Activated T-helper 2 cell treated with anti-CD3 and anti-CD28 coated beads, Interferon-gamma antibody, Interleukin-2, Interleukin-4, amounts not matched to agents 10 μg/mL and 5 μg/mL and 100 μg/mL, durations not matched to agents 14 hours and 24 hours and 36 hours (primary cell): ENCODE measurements around the gene RNF115. TPM values are rescaled to one million over a fixed set of nuclear protein-coding genes. Genes with fewer than 3 reads are reported as not detected.

Experiments
- DNase-seq: peaks from one replicate; pipeline ENCODE4 v3.0.0; 2021; ENCODE audit warnings: low spot score
- H3K27ac Mint-ChIP-seq: one replicate; pipeline ENCODE4 v1.8.0; 2021; ENCODE audit warnings: mixed read lengths
- H3K27me3 Mint-ChIP-seq: one replicate; pipeline ENCODE4 v1.8.0; 2021; ENCODE audit warnings: low read depth, mixed read lengths
- H3K36me3 Mint-ChIP-seq: one replicate; pipeline ENCODE4 v1.8.0; 2021; ENCODE audit warnings: low read depth, mixed read lengths
- H3K4me1 Mint-ChIP-seq: one replicate; pipeline ENCODE4 v1.8.0; 2021; ENCODE audit warnings: low read depth, mixed read lengths
- H3K4me3 Mint-ChIP-seq: one replicate; pipeline ENCODE4 v1.8.0; 2021; ENCODE audit warnings: low read depth, mild to moderate bottlenecking, moderate library complexity, mixed read lengths
- H3K9me3 Mint-ChIP-seq: one replicate; pipeline ENCODE4 v1.8.0; 2021; ENCODE audit warnings: mixed read lengths
- intact Hi-C: fragments of 100-400 bp; cut with micrococcal nuclease; formaldehyde crosslinking; loops from one replicate; pipeline ENCODE4 v1.15.1; 2023
- total RNA-seq: library from RNA; stranded (reverse); gene quantifications from 2 replicates; pipeline ENCODE4 v1.2.3, GENCODE V29; 2022

Gene RNF115
- 15.5 TPM in 2 replicates for total RNA-seq

GRCh38 chr1:145823565-145824498 lies at the start of gene RNF115, which contains the start of gene POLR3C:
RNF115 (minus strand) TSS chr1:145824095; CDS start chr1:145823873, 222 bp downstream.
POLR3C (plus strand) TSS chr1:145824200; CDS start chr1:145825777, 1,577 bp downstream.
- peak; percentile 86 for DNase-seq
- H3K4me1 Mint-ChIP-seq = peaks cover 27% of the 10 kb centered on the region
- peak within 1 kb of the TSS; percentile 99 for H3K4me3 Mint-ChIP-seq
- intact Hi-C loops = loop anchor here (1.0 kb wide), 1 partner anchor 35 kb away; the partner anchor contains the start of gene PIAS3
- peaks cover 35% of the 10 kb centered on the region for H3K36me3 Mint-ChIP-seq
- H3K27ac Mint-ChIP-seq = peak within 1 kb of the TSS; percentile 95
- H3K27me3 Mint-ChIP-seq = no peaks in the 10 kb centered on the region
- no peaks in the 10 kb centered on the region for H3K9me3 Mint-ChIP-seq

GRCh38 chr1:145871994-145872924 lies 48.4 kb upstream of the RNF115 start:
- H3K9me3 Mint-ChIP-seq = no peaks in the 10 kb centered on the region
- H3K27me3 Mint-ChIP-seq = peaks cover 41% of the 10 kb centered on the region
- intact Hi-C loops = no loop called here
- H3K36me3 Mint-ChIP-seq = no peaks in the 10 kb centered on the region
- DNase-seq = no peak
- H3K4me3 Mint-ChIP-seq = peak overlapping the region; percentile 76
- peak overlapping the region; percentile 53 for H3K27ac Mint-ChIP-seq
- H3K4me1 Mint-ChIP-seq = peaks cover 17% of the 10 kb centered on the region

GRCh38 chr1:145868232-145868631 lies 44.3 kb upstream of the RNF115 start:
- intact Hi-C loops = no loop called here
- H3K9me3 Mint-ChIP-seq = no peaks in the 10 kb centered on the region

GRCh38 chr1:145863282-145864018 lies 39.6 kb upstream of the RNF115 start:
- Mint-ChIP-seq H3K4me3 (no peak overlapping the region), H3K9me3 (no peaks in the 10 kb centered on the region), H3K27me3 (peaks cover 33% of the 10 kb centered on the region), H3K4me1 (peaks cover 4% of the 10 kb centered on the region), H3K27ac (no peak overlapping the region), H3K36me3 (no peaks in the 10 kb centered on the region)
- no peak for DNase-seq
- intact Hi-C loops = no loop called here

More at GRCh38 chr1:145868232-145868631, 44.3 kb upstream of the RNF115 start:
- Mint-ChIP-seq H3K36me3 (no peaks in the 10 kb centered on the region), H3K27me3 (peaks cover 45% of the 10 kb centered on the region), H3K4me3 (no peak overlapping the region), H3K4me1 (peaks cover 17% of the 10 kb centered on the region), H3K27ac (no peak overlapping the region)
- no peak for DNase-seq

- DNase-seq = peak; percentile 77
- Mint-ChIP-seq H3K36me3 (peaks cover 13% of the 10 kb centered on the region), H3K9me3 (no peaks in the 10 kb centered on the region), H3K27ac (peak overlapping the region; percentile 89), H3K4me1 (peaks cover 11% of the 10 kb centered on the region), H3K4me3 (peak overlapping the region; percentile 93), H3K27me3 (peaks cover 16% of the 10 kb centered on the region)
- intact Hi-C loops = loop anchor here (1.0 to 2.0 kb wide), 2 partner anchors 35 to 59 kb away; partner anchors contain the start of genes PEX11B, POLR3C and RNF115
Observed at GRCh38 chr1:145859491-145860023, 35.7 kb upstream of the RNF115 start.

DNA sequence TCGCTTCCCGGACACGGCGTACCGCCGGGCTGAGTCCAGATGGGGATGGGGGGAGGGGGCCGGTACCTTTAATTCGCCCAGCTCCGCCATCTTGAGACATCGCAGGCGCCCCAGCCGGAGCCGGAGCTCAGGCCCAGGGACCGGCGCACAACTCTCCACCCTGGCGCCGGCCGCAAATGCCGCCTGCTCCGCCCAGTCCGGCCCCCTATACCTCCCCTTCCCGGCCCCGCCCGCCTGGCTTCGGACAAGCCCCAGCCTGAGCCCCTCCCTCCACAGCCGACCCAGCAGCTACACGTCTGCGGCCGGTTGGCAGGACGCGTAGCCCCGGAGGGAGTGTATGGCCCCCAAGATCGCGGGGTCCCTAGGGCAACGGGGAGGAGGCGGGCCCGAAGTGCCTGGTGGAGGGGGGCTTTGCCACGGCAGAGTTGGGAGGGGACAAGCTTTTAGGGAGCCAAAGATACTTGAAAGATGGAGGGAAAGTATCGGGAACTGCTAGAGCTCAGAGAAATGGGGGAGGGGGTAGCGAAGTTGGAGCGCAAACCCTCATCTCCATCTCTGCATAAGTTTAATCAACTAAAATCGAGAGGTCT lies 35.1 kb upstream of the RNF115 start, which contains the start of gene PIAS3:
Gene PIAS3 (minus strand): TSS at position 181 of the 590 bp plus-strand sequence. CDS start 91 bp downstream, at position 90.
- intact Hi-C loops = loop anchor here (1.0 to 2.0 kb wide), 2 partner anchors 35 to 60 kb away; partner anchors contain the start of genes PEX11B, POLR3C and RNF115
- Mint-ChIP-seq H3K27ac (peak within 1 kb of the TSS; percentile 89), H3K4me1 (peaks cover 11% of the 10 kb centered on the region), H3K9me3 (no peaks in the 10 kb centered on the region), H3K27me3 (peaks cover 14% of the 10 kb centered on the region), H3K36me3 (peaks cover 13% of the 10 kb centered on the region), H3K4me3 (peak within 1 kb of the TSS; percentile 93)
- DNase-seq = peak; percentile 85

GRCh38 chr1:145858238-145858900 lies 34.5 kb upstream of the RNF115 start:
- peaks cover 11% of the 10 kb centered on the region for H3K4me1 Mint-ChIP-seq
- H3K4me3 Mint-ChIP-seq = peak overlapping the region; percentile 93
- peaks cover 9% of the 10 kb centered on the region for H3K27me3 Mint-ChIP-seq
- H3K36me3 Mint-ChIP-seq = peaks cover 16% of the 10 kb centered on the region
- intact Hi-C loops = loop anchor here (2.0 kb wide), 1 partner anchor 60 kb away; the partner anchor contains the start of gene PEX11B
- peak; percentile 38 for DNase-seq
- H3K9me3 Mint-ChIP-seq = no peaks in the 10 kb centered on the region
- H3K27ac Mint-ChIP-seq = peak overlapping the region; percentile 73

DNA sequence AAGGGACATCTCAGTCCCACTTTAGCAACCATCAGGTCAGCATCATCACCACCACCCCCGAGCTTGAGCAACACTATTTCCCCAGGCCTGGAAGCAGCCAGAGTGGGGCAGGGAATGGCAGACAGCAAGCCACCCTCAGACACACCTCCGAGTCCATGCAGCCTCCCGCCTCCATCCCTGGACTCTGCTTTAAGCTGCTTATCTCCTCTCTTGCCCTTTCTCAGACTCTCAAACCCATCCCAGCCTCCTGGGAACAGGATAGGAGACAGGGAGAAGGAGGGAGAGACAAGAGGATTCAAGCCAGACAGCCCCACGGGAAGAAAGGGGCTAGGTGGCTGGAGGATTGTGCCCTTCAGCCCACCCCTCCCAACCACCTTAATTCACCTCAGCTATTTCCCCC lies 33.3 kb upstream of the RNF115 start:
- H3K27me3 Mint-ChIP-seq = peaks cover 4% of the 10 kb centered on the region
- peaks cover 22% of the 10 kb centered on the region for H3K36me3 Mint-ChIP-seq
- H3K27ac Mint-ChIP-seq = no peak overlapping the region
- H3K4me1 Mint-ChIP-seq = peaks cover 11% of the 10 kb centered on the region
- H3K4me3 Mint-ChIP-seq = no peak overlapping the region
- intact Hi-C loops = no loop called here
- DNase-seq = no peak
- no peaks in the 10 kb centered on the region for H3K9me3 Mint-ChIP-seq

DNA sequence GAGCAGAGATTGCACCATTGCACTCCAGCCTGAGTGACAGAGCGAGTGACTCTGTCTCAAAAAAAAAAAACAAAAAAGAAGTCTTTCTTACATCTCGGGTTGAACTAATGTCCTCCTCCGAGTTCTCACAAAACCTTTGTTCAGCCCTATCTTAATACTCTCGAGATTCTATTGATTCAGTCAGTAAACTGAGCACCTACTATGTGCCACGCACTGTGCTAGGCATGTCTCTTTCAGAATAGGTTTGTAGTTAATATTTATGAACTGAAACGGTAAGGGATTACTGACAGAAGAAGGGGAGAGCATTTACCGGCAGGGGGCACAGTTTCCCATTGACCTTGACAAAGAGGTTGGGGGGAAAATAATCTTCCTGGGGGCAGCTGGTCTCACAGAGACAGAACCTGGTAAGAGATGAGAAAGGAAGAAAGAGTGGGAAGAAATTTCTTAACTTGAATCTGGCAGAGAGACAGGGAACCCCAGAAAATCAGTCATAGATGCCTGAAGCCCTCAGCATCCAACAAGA lies 31.6 kb upstream of the RNF115 start:
- intact Hi-C loops = no loop called here
- no peaks in the 10 kb centered on the region for H3K9me3 Mint-ChIP-seq
- peaks cover 11% of the 10 kb centered on the region for H3K4me1 Mint-ChIP-seq
- no peak overlapping the region for H3K4me3 Mint-ChIP-seq
- H3K36me3 Mint-ChIP-seq = peaks cover 31% of the 10 kb centered on the region
- no peaks in the 10 kb centered on the region for H3K27me3 Mint-ChIP-seq
- DNase-seq = no peak
- H3K27ac Mint-ChIP-seq = no peak overlapping the region

DNA sequence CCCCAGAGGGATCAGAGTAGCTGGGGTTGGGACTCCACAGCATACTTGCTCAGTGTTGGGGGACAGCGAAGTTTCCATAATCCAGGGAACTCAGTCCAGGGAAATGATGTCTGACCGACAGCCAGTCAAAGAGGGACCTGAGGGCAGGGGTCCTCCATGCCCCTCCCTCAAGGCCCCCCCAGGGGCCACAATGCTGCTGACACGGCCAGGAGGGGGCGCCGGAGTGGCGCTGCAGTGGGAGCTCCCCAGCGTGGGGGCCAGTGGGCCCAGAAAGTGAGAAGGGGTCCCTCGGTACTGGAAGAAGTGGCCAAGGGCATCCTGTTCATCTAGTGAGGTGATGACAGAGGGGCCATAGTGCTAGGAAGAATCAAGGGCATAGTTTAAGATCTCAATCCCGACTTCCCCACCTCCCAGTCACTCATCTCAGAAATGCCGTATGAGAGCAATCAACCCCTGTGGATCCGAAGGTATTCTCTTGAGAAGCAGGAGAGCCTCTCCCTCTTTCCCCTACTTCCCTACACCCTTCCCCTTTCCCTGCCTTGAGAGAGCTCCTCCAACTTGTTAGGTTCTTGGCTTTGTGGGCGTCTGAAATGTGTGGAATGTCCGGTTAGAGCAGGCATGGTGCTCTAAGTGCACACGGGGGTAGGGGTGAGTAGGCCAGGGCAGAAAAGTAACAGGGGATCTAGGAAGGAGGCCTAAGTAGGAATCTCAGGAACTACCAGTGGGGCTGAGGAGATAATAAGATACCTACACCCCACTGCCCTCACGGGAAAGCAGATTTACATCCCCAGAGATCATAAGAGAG lies 25.7 kb upstream of the RNF115 start:
- intact Hi-C loops = loop anchor here (5.0 kb wide), 2 partner anchors 63 to 163 kb away; partner anchors contain the start of gene ITGA10
- Mint-ChIP-seq H3K36me3 (peaks cover 28% of the 10 kb centered on the region), H3K9me3 (no peaks in the 10 kb centered on the region), H3K4me3 (no peak overlapping the region), H3K27ac (no peak overlapping the region), H3K4me1 (peaks cover 5% of the 10 kb centered on the region), H3K27me3 (no peaks in the 10 kb centered on the region)
- no peak for DNase-seq
